GM13977 (cell line): ENCODE results near the gene GALNT18.

Experiments
- DNase-seq: peaks from one replicate; pipeline ENCODE4 v3.0.0; 2012; ENCODE audit warnings: low spot score
- in situ Hi-C: fragments of 300-500 bp; cut with MboI; formaldehyde crosslinking; loops from one replicate; pipeline ENCODE4 v1.12.0; 2022; ENCODE audit warnings: low sequenced_read_pairs, low pct_unique_long_range_greater_than_20kb, mixed read lengths, inconsistent platforms; ENCODE audit not compliant: unreplicated experiment
- TF ChIP-seq, protein P1 (sequence below): IDR thresholded peaks from 2 replicates; pipeline ENCODE4 v1.5.1; 2012; ENCODE audit warnings: mild to moderate bottlenecking, control low read depth; ENCODE audit not compliant: insufficient read depth; ENCODE audit errors: extremely low read depth, missing control alignments

The GALNT18 gene

DNA sequence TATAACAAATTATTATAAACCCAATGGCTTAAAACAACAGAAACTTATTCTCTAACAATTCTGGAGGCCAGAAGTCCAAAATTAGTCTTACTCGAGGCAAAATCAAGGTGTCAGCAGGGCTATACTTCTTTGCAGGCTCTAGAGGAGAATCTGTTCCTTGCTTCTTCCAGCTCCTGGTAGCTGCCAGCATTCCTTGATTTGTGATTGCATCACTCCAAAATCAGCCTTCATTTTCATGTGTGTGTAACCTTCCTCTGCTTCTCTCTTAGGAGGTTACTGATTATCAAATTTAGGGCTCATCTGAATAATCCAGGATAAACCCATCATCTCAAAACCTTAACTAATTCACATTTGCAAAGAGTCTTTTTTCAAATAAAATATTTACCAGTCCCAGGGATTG, 23.6 kb downstream of the GALNT18 start:
- in situ Hi-C loops, result no loop called here
- no peak for DNase-seq
- TF ChIP-seq, protein P1, sequence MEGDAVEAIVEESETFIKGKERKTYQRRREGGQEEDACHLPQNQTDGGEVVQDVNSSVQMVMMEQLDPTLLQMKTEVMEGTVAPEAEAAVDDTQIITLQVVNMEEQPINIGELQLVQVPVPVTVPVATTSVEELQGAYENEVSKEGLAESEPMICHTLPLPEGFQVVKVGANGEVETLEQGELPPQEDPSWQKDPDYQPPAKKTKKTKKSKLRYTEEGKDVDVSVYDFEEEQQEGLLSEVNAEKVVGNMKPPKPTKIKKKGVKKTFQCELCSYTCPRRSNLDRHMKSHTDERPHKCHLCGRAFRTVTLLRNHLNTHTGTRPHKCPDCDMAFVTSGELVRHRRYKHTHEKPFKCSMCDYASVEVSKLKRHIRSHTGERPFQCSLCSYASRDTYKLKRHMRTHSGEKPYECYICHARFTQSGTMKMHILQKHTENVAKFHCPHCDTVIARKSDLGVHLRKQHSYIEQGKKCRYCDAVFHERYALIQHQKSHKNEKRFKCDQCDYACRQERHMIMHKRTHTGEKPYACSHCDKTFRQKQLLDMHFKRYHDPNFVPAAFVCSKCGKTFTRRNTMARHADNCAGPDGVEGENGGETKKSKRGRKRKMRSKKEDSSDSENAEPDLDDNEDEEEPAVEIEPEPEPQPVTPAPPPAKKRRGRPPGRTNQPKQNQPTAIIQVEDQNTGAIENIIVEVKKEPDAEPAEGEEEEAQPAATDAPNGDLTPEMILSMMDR, result no peak

DNA sequence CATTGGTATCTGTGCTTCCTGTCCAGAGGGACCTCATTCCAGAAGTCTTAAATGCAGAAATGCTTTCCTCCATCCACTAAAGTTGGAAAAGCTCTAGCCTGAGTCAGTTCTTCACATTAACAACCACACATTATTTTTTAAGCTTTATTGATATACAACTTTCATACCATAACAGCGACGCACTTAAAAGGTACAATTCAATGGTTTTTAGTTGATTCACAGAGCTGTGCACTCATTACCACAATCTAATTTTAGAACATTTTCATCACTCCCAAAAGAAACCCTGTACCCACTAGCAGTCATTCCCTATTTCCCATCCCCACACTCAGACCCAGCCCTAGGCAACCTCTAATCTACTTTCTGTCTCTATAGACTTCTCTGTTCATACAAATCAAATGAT, 27.6 kb downstream of the GALNT18 start:
- TF ChIP-seq, protein P1, result no peak
- in situ Hi-C loops, result no loop called here
- DNase-seq, result no peak

DNA sequence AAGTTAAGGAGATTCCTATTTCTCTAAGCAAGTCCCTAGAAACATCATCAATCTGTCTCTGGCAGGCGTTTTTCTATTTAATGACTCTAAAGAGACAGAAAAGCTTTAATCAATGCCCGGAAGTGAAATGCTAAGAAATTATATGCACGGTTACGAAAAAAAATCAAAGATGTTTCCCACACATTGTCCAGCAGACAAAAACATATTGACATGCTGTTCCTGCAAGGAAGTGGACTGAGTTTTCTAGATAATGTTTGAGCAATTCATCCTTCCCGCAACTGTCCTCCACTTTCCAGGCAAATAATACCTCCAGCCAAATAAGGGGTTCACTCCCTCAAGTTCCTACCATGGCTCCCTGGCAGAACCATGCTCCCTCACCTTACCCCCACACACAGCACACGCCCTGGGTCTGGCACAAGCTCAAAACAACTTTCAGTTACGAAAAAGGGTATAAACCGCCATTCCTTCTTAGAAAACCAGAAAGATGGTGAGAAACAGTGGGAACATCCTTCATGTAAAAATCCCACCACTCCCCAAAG, 29.6 kb downstream of the GALNT18 start:
- in situ Hi-C loops, result no loop called here
- TF ChIP-seq, protein P1, result no peak
- DNase-seq, result no peak

DNA sequence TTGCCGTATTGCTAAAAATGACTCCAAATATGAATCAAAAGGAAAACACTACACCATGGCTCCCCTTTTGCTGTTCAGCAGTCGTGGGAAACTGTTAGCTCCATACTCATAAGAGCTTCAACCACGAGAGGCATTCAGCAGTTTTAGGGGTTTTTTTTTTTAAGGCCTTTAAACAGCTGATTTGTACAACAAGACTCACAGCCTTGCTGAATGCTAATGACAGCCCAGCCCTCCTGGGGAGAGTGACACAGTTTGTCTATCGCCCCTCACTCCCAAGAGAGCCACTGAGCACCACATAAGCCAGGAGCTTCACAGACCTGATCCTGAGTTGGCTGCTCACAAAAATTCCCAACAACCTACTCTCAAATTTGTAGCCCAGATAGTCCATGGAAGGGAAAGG, 32.4 kb downstream of the GALNT18 start:
- TF ChIP-seq, protein P1, result no peak
- in situ Hi-C loops, result no loop called here
- no peak for DNase-seq

DNA sequence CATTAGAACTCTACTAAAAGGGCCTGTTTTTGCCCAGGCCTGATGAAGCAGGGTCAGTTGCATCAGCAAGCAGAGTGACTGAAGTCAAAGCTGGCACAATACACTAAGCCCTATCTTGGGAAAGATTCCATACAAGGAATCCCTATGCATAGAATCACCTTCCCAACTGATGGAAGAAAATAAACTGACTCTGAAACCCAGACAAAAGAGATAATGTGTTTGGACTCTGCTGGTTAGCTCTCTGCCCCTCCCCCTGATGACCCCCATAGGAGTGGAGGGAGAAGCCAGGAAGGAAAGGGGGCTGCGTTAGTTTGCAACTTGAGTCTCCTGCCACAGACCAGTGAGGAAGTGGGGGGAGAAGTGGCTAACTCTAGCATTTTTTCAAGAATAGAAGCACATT, 32.9 kb downstream of the GALNT18 start:
- in situ Hi-C loops, result no loop called here
- TF ChIP-seq, protein P1, result no peak
- DNase-seq, result no peak

DNA sequence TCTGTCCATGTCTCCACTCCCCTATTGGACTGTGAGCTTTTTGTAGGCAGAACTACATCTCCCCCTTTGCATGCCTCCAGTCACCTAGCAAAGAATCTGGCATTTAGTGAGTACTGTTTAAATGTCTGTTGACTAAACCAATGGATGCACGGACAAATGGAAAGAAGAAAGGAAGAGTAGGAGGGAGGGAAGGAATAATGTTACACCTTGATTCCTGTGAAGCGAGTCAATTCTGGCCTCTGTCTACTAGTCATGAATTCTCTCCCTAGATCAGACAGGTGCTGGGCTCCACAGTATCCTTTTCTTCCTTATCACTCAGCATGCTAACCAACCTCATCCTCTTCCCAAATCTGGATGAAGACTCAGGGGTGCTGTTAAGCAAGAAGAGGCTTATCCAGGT, 33.6 kb downstream of the GALNT18 start:
- TF ChIP-seq, protein P1, result no peak
- DNase-seq, result no peak
- in situ Hi-C loops, result no loop called here

DNA sequence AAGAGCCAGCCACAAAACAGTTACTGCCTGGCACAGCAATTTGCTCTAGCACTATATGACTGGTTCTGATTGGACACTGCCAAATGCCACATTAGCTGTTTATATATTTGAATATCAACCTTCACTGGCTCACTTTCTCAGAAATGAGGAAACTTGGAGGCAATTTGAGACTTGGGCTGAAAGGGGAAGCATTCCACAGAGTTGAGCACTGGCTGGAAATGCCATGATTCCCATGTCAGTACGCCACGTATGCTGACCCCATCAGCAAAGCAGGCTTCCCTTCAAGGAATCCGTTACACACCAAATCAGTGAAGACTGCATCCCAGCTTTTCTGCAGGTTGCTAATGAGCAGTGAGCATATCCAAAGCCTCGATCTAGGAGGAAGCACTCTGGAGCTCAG, 34.7 kb downstream of the GALNT18 start:
- DNase-seq, result no peak
- TF ChIP-seq, protein P1, result no peak
- in situ Hi-C loops, result no loop called here
